ENCODE measurements around the gene SERBP1. TPM values are rescaled to one million over a fixed set of nuclear protein-coding genes. Genes with fewer than 3 reads are reported as not detected.

Gene SERBP1
- total RNA-seq, 6 experiments from 2014 or later = 192 to 263 (median 242) TPM

DNA sequence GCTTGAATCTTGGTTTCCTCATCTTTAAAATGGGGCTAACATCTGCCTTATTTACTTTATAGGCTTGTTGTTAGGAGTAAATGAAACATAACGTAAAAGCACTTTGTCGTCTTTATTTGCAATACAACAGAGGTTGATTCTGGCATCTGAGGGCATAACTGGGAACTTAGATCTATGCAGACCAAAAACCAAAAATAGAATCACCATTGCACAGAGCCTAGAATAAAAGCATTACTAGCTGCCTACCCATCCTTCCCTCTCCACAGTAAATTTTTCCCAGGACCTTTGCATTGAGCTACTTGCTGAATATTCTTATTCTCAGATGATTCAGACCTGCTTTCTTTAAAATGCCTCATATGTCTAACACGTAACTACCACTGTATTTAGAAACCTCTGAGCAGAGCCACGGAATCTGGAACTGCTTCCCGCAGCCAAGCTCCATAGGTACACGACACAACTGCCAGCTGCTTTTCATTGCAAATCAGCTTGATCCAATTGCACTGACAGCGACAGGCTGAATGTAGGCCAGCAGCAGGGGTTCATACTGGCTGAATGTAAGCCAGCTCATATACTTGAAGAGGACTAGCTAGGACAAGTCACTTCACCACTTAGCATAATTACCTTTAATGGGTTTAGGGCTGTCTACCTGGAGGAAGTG, 33.2 kb upstream of the SERBP1 start:
- no peaks in the 10 kb centered on the region for H3K9me3 Mint-ChIP-seq
- H3K36me3 Mint-ChIP-seq (ENCODE audit: low read depth) = no peaks in the 10 kb centered on the region
- H3K27me3 Mint-ChIP-seq (ENCODE audit: insufficient read depth) = peaks cover 21% of the 10 kb centered on the region
- no peak for DNase-seq
- no peak overlapping the region for H3K4me3 Mint-ChIP-seq
- H3K27ac Mint-ChIP-seq = no peak overlapping the region
- peaks cover 7% of the 10 kb centered on the region for H3K4me1 Mint-ChIP-seq (ENCODE audit: low read depth)
- TF ChIP-seq, protein P1, sequence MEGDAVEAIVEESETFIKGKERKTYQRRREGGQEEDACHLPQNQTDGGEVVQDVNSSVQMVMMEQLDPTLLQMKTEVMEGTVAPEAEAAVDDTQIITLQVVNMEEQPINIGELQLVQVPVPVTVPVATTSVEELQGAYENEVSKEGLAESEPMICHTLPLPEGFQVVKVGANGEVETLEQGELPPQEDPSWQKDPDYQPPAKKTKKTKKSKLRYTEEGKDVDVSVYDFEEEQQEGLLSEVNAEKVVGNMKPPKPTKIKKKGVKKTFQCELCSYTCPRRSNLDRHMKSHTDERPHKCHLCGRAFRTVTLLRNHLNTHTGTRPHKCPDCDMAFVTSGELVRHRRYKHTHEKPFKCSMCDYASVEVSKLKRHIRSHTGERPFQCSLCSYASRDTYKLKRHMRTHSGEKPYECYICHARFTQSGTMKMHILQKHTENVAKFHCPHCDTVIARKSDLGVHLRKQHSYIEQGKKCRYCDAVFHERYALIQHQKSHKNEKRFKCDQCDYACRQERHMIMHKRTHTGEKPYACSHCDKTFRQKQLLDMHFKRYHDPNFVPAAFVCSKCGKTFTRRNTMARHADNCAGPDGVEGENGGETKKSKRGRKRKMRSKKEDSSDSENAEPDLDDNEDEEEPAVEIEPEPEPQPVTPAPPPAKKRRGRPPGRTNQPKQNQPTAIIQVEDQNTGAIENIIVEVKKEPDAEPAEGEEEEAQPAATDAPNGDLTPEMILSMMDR (IDR thresholded peaks at IDR 0.05) = no peak

DNA sequence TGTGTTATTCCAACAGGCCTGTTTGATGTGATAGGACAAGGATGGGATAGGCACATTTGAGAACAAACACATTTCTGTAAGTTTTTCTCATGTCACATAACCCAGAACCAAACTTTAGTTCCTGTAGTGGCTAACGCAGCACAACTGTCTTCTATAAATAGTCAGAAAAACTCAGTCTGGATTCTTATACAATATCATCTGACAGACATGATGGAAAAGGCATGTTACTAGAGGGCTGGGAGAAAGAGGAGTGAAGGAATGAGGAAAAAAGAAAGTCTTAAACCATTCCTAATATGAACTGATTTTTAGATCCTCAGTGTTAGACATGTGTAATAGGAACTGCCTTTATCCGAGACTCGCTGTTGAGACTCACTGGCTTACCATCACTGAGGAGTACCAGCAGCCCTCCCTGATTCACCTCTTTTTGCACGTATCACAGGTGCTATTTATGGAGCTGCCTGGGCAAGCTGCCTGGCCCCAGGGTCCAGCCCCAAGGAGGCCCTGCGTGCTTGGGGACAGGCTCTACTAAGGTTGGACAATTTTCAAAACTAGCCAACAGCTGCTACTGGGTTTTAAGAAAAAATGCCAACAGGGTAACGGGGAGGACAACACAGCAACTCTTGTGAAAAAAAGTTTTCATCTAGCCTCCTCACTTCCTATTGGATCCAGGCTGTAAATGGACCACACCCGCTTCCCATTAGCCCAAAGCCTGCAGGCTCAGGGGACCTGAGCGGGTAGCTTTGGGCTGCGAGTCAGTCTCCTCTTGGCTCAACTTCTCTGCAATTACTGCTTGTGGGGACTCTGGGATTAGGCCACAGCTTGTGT, 30.7 kb upstream of the SERBP1 start:
- DNase-seq = no peak
- no peaks in the 10 kb centered on the region for H3K36me3 Mint-ChIP-seq (ENCODE audit: low read depth)
- H3K4me1 Mint-ChIP-seq (ENCODE audit: low read depth) = no peaks in the 10 kb centered on the region
- no peak overlapping the region for H3K4me3 Mint-ChIP-seq
- H3K27ac Mint-ChIP-seq = no peak overlapping the region
- peaks cover 24% of the 10 kb centered on the region for H3K27me3 Mint-ChIP-seq (ENCODE audit: insufficient read depth)
- TF ChIP-seq, protein P1 (IDR thresholded peaks at IDR 0.05) = no peak
- H3K9me3 Mint-ChIP-seq = no peaks in the 10 kb centered on the region

DNA sequence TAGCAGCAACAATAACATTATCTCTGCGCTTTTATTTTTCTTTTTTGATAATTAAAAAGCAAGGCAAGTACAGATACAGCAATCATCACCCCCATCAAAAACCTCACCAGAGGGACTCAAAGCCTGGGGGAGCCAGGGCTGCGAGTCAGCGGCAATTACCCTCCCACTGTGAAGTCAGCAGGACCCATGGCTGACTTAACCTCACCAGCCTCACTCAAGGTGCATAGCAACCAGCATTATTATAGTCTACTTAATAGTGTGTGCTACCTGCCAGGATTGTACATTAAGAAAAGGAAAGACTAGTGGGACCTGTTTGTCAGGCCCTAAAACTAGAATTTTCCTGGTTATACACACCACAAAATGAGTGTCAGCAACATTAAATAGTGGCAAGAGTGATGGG, 28.9 kb upstream of the SERBP1 start:
- TF ChIP-seq, protein P1 (IDR thresholded peaks at IDR 0.05) = no peak
- H3K4me1 Mint-ChIP-seq (ENCODE audit: low read depth) = no peaks in the 10 kb centered on the region

DNA sequence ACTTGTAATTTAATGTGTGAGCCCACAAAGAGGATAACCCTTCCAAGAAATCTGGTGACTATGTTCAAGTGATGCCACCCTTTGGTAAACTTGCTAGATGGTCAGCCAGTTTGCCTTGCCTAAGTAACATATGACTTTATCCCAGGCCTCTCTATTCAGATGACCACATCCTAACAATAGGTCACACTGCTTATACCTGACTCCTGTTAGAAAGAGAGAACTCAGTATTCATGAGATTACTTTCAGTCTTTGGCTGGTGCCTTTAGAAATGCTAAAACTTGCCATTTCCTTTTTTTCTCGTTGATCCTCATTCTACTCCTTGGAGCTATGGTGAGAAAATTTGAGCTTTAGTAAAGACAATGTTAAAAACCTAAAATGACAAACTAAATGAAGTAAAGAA, 28.5 kb upstream of the SERBP1 start:
- DNase-seq = no peak
- no peaks in the 10 kb centered on the region for H3K4me1 Mint-ChIP-seq (ENCODE audit: low read depth)
- no peaks in the 10 kb centered on the region for H3K9me3 Mint-ChIP-seq

More for the DNA sequence above, 28.9 kb upstream of the SERBP1 start:
- H3K4me3 Mint-ChIP-seq = no peak overlapping the region
- no peak overlapping the region for H3K27ac Mint-ChIP-seq
- peaks cover 23% of the 10 kb centered on the region for H3K27me3 Mint-ChIP-seq (ENCODE audit: insufficient read depth)
- H3K36me3 Mint-ChIP-seq (ENCODE audit: low read depth) = no peaks in the 10 kb centered on the region
- DNase-seq = no peak
- no peaks in the 10 kb centered on the region for H3K9me3 Mint-ChIP-seq

DNA sequence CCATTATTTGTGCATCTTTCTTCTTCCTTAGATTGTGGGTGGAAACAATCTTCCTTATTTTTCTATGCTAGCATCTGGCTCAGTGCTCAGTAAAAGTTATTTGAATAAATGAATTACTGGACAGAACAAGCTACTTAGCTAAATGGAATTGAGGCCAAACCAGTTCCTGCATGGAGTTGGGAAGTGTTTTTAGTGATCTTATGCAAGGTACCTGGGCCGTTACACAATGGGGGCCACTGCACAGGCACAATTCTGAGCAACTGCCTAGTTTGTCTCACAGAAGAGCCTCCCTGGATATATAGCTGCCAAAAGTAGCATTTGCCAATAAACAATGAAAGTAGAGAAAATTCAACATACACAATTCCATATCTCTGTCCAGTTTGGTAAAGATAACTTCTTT, 27.0 kb upstream of the SERBP1 start:
- Mint-ChIP-seq H3K36me3 (ENCODE audit: low read depth) (no peaks in the 10 kb centered on the region), H3K4me3 (no peak overlapping the region), H3K27ac (no peak overlapping the region), H3K4me1 (ENCODE audit: low read depth) (no peaks in the 10 kb centered on the region), H3K27me3 (ENCODE audit: insufficient read depth) (peaks cover 24% of the 10 kb centered on the region), H3K9me3 (no peaks in the 10 kb centered on the region)
- DNase-seq = no peak
- TF ChIP-seq, protein P1 (IDR thresholded peaks at IDR 0.05) = no peak

More for the DNA sequence above, 28.5 kb upstream of the SERBP1 start:
- Mint-ChIP-seq H3K4me3 (no peak overlapping the region), H3K36me3 (ENCODE audit: low read depth) (no peaks in the 10 kb centered on the region), H3K27ac (no peak overlapping the region), H3K27me3 (ENCODE audit: insufficient read depth) (peaks cover 22% of the 10 kb centered on the region)
- TF ChIP-seq, protein P1 (IDR thresholded peaks at IDR 0.05) = no peak
